Tibial nerve (tissue), 4 donors: ENCODE measurements around the gene SPRR5. TPM values are rescaled to one million over a fixed set of nuclear protein-coding genes. Genes with fewer than 3 reads are reported as not detected.

ENCODE experiments used
- DNase-seq, 2 donors: peaks; one replicate each; pipeline ENCODE4 v3.0.0-alpha.2; 2019; ENCODE audit warnings: low spot score in 2 of 2
- H3K27ac ChIP-seq, 4 donors: fragments of 200-600 bp; sonication (generic) in 3 of 4; one replicate each; pipeline ENCODE4 v1.5.1; 2017 to 2019; ENCODE audit warnings: mild to moderate bottlenecking in 1 of 4
- H3K27me3 ChIP-seq, 2 donors: fragments of 200-600 bp; sonication (generic) in 1 of 2; one replicate each; pipeline versions ENCODE4 v1.5.1 to v1.6.0; 2017 to 2019
- H3K36me3 ChIP-seq, 3 donors: fragments of 200-600 bp; sonication (generic); one replicate each; pipeline ENCODE4 v1.5.1; 2018 to 2019
- H3K4me1 ChIP-seq, 4 donors: fragments of 200-600 bp; sonication (generic) in 3 of 4; one replicate each; pipeline ENCODE4 v1.5.1; 2017 to 2019
- H3K4me3 ChIP-seq, 4 donors: fragments of 200-600 bp; sonication (generic) in 3 of 4; one replicate each; pipeline ENCODE4 v1.5.1; 2017 to 2019; ENCODE audit warnings: mild to moderate bottlenecking in 1 of 4, moderate library complexity in 1 of 4
- H3K9me3 ChIP-seq, 4 donors: fragments of 200-600 bp; sonication (generic) in 3 of 4; one replicate each; pipeline ENCODE4 v1.5.1; 2017 to 2019
- CTCF ChIP-seq, 5 experiments: fragments of 200-600 bp in 3 of 5; fragments of 450-650 bp in 2 of 5; sonication (generic) in 3 of 5; IDR thresholded peaks; one replicate each; pipeline ENCODE4 v1.5.1; 2016 to 2019; ENCODE audit warnings: antibody characterized with exemption in 5 of 5, mild to moderate bottlenecking in 3 of 5, moderate library complexity in 2 of 5
- EP300 ChIP-seq, 2 donors: sonication (generic); formaldehyde crosslinking; IDR thresholded peaks; one replicate each; pipeline ENCODE4 v1.6.1; 2017; ENCODE audit warnings: antibody characterized with exemption in 2 of 2, mild to moderate bottlenecking in 1 of 2
- POLR2A ChIP-seq, 2 donors: fragments of 450-650 bp; IDR thresholded peaks; one replicate each; pipeline ENCODE4 v1.6.1; 2017; ENCODE audit warnings: antibody characterized with exemption in 2 of 2, mild to moderate bottlenecking in 2 of 2, moderate library complexity in 2 of 2
- WGBS, 2 donors: methylation state at CpG; one replicate each; pipeline ENCODE4 v1.1.5; 2018; 5-methylcytosine and 5-hydroxymethylcytosine counted together
- total RNA-seq, 4 donors: library from RNA; depleted of rRNA; stranded (reverse); fragments of >200 nt; gene quantifications; one replicate each; pipeline ENCODE4 v1.1.0, GENCODE V29; 2016

The SPRR5 gene
- total RNA-seq, 4 donors from 2014 or later = not detected

GRCh38 chr1:152969036-152969435 lies 22.0 kb downstream of the SPRR5 start:
- TF ChIP-seq EP300 (IDR thresholded peaks at IDR 0.05) = no peak
- TF ChIP-seq POLR2A (IDR thresholded peaks at IDR 0.05) = no peak
- 72 to 82% methylated on average over 2 of the region's 2 CpGs for WGBS, 2 donors
- Histone ChIP-seq H3K4me3 (no peak overlapping the region), H3K27ac (no peak overlapping the region), H3K27me3 (no peaks in the 10 kb centered on the region), H3K9me3 (no peaks in the 10 kb centered on the region), H3K36me3 (no peaks in the 10 kb centered on the region), H3K4me1 (no peaks in the 10 kb centered on the region)
- DNase-seq = no peak

- TF ChIP-seq POLR2A (IDR thresholded peaks at IDR 0.05) (no peak), CTCF (IDR thresholded peaks at IDR 0.05) (no peak), EP300 (IDR thresholded peaks at IDR 0.05) (no peak)
- H3K4me3 ChIP-seq = no peak within 1 kb of the TSS
- H3K36me3 ChIP-seq = no peaks in the 10 kb centered on the region
- no peak for DNase-seq
- H3K27me3 ChIP-seq = no peaks in the 10 kb centered on the region
- no peaks in the 10 kb centered on the region for H3K4me1 ChIP-seq
- no peaks in the 10 kb centered on the region for H3K9me3 ChIP-seq
- 81 to 91% methylated on average over 6 of the region's 6 CpGs for WGBS, 2 donors
- H3K27ac ChIP-seq = no peak within 1 kb of the TSS
Measured at GRCh38 chr1:152970495-152970894, 23.5 kb downstream of the SPRR5 start, which contains the start of gene SPRR4. Gene SPRR4 (plus strand): TSS chr1:152970648. CDS start chr1:152971891, 1,243 bp downstream.

- H3K4me3 ChIP-seq = no peak overlapping the region
- no peaks in the 10 kb centered on the region for H3K4me1 ChIP-seq
- H3K9me3 ChIP-seq = no peaks in the 10 kb centered on the region
- no peaks in the 10 kb centered on the region for H3K27me3 ChIP-seq
- no peaks in the 10 kb centered on the region for H3K36me3 ChIP-seq
- DNase-seq = no peak
- no peak for TF ChIP-seq EP300 (IDR thresholded peaks at IDR 0.05)
- TF ChIP-seq CTCF (IDR thresholded peaks at IDR 0.05) = no peak
- TF ChIP-seq POLR2A (IDR thresholded peaks at IDR 0.05) = no peak
- 75 to 79% methylated on average over 4 of the region's 4 CpGs for WGBS, 2 donors
- H3K27ac ChIP-seq = no peak overlapping the region
Measured at GRCh38 chr1:152972196-152972886, 25.3 kb downstream of the SPRR5 start.

DNA sequence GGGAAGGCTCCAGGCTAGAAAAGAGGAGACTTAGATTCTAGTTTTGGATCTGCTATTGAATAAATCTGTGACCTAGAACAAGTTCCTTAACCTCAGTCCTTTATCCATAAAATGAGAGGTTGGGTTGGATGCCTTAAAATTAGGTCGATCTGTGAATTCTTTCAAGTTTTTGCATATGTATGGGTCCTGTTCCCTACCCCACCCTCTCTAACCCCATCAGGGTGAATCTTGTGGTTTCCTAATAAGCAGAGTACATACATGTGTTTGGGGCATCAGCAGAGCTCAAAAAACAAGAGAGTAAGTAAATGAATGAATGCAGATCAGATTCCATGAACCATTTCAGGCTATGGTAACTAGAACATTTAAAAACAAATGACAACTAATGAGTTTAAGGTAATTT lies 29.7 kb downstream of the SPRR5 start:
- H3K4me3 ChIP-seq = no peak overlapping the region
- H3K27me3 ChIP-seq = no peaks in the 10 kb centered on the region
- no peak for DNase-seq
- WGBS, 2 donors = 66 to 72% methylated on average over 1 of the region's 1 CpG
- no peaks in the 10 kb centered on the region for H3K4me1 ChIP-seq
- no peak overlapping the region for H3K27ac ChIP-seq
- TF ChIP-seq POLR2A (IDR thresholded peaks at IDR 0.05) = no peak
- no peak for TF ChIP-seq EP300 (IDR thresholded peaks at IDR 0.05)
- TF ChIP-seq CTCF (IDR thresholded peaks at IDR 0.05) = no peak
- H3K9me3 ChIP-seq = no peaks in the 10 kb centered on the region
- no peaks in the 10 kb centered on the region for H3K36me3 ChIP-seq

GRCh38 chr1:152977614-152978013 lies 30.6 kb downstream of the SPRR5 start:
- TF ChIP-seq CTCF (IDR thresholded peaks at IDR 0.05) (no peak), EP300 (IDR thresholded peaks at IDR 0.05) (no peak), POLR2A (IDR thresholded peaks at IDR 0.05) (no peak)
- no peaks in the 10 kb centered on the region for H3K4me1 ChIP-seq
- no peaks in the 10 kb centered on the region for H3K27me3 ChIP-seq
- DNase-seq = no peak
- no peak overlapping the region for H3K4me3 ChIP-seq
- H3K27ac ChIP-seq = no peak overlapping the region
- no peaks in the 10 kb centered on the region for H3K9me3 ChIP-seq
- no peaks in the 10 kb centered on the region for H3K36me3 ChIP-seq
